CD4-positive, alpha-beta T cell treated with Interferon alpha-2 for 1 hour (primary cell): ENCODE results near the gene DEAF1.

Experiments
- DNase-seq, 2 donors: peaks; one replicate each; pipeline ENCODE4 v3.0.0-alpha.2; 2020 to 2022

The DEAF1 gene

GRCh38 chr11:620935-621814 lies 73.8 kb downstream of the DEAF1 start:
- DNase-seq = no peak

GRCh38 chr11:620201-620600 lies 74.8 kb downstream of the DEAF1 start:
- DNase-seq = no peak

- no peak for DNase-seq
These were observed 75.4 kb downstream of the DEAF1 start for GRCh38 chr11:619628-620050.

GRCh38 chr11:618856-619627 lies 76.0 kb downstream of the DEAF1 start:
- DNase-seq = no peak

GRCh38 chr11:617912-618682 lies 76.9 kb downstream of the DEAF1 start:
- DNase-seq = no peak

- no peak for DNase-seq
These were observed 77.7 kb downstream of the DEAF1 start for GRCh38 chr11:617199-617911.

- peak in 1 of 2 donors; percentile 25 for DNase-seq
These were observed 78.5 kb downstream of the DEAF1 start for GRCh38 chr11:616320-617198.

- peak; percentile 95 to 96 for DNase-seq
These were observed 79.3 kb downstream of the DEAF1 start, which contains the start of gene IRF7 for GRCh38 chr11:615504-616319. TSS of gene IRF7 (minus strand) at chr11:615950. CDS start at chr11:615364, 586 bp downstream.

GRCh38 chr11:614623-615503 lies 80.2 kb downstream of the DEAF1 start:
- DNase-seq = peak in 1 of 2 donors; percentile 41

GRCh38 chr11:614021-614622 lies 80.9 kb downstream of the DEAF1 start:
- peak; percentile 32 to 48 for DNase-seq

GRCh38 chr11:613369-613968 lies 81.6 kb downstream of the DEAF1 start:
- peak; percentile 86 to 90 for DNase-seq

GRCh38 chr11:612961-613300 lies 82.1 kb downstream of the DEAF1 start:
- DNase-seq = no peak

- peak; percentile 55 to 56 for DNase-seq
These were observed 82.6 kb downstream of the DEAF1 start for GRCh38 chr11:612201-612960.

GRCh38 chr11:611001-611996 lies 83.7 kb downstream of the DEAF1 start:
- peak; percentile 43 to 46 for DNase-seq

GRCh38 chr11:610146-610801 lies 84.7 kb downstream of the DEAF1 start:
- DNase-seq = peak in 1 of 2 donors; percentile 22

- no peak for DNase-seq
These were observed 85.6 kb downstream of the DEAF1 start for GRCh38 chr11:609341-609811.
